Retina (tissue), 1 donor: ENCODE measurements around the gene PFDN6.
A peak's percentile ranks its signal among the peaks of the same experiment; 100 is the strongest.
"Not testable (repeated sequence)": the region's sequence is repeated elsewhere in the genome, so short reads cannot be mapped to it uniquely, and the experiment has no call there.

Experiments used
- DNase-seq: peaks from one replicate; pipeline ENCODE4 v3.0.0-alpha.2; 2016

The PFDN6 gene

DNA sequence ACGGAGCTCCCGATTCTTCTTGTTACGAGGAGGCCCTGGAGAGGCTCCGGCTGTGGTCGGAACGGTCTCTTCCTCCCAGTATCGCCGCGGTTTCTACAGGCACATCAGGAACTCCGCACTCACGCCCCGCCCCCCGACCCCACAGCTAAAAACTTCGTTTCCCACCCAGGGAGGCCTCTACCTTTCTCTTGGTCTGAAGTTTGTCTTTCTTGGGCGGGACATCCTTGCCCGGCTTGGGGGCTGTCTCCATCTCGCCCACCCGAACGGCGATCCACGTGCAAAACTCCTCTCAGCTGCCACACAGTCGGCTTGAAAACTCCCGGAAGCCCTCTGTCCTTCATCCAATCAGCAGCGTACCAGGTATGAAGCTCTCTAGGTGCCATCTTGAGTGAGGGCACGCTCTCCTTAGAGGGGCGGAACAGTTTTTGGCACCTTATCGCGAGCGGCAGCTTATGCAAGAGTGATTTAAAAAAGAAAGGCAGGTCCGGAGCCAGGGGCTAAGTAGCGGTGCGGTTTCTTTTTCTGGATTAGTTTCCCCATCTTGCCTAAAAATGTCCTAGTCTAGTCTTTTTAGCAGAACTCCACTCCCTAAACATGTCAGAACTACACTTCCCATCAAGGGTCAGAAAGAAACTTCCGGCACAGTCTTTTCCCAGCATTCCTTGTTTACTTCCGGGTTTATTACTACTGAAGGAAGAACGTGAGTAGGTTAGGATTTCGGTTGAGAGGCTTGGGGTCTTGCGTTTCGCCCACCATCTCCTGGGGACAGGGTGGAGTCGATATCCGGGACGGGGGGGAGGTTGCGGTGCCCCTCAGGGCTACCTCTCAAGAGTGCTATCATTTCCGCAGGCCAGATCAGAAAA, at the start of gene PFDN6, which contains the start of gene WDR46:
PFDN6 (plus strand) TSS at position 681 of the 863 bp plus-strand sequence. CDS start 256 bp downstream, outside the sequence.
WDR46 (minus strand) TSS at position 319 of the 863 bp plus-strand sequence; CDS start at position 250, 69 bp downstream.
- DNase-seq: peak; percentile 99

DNA sequence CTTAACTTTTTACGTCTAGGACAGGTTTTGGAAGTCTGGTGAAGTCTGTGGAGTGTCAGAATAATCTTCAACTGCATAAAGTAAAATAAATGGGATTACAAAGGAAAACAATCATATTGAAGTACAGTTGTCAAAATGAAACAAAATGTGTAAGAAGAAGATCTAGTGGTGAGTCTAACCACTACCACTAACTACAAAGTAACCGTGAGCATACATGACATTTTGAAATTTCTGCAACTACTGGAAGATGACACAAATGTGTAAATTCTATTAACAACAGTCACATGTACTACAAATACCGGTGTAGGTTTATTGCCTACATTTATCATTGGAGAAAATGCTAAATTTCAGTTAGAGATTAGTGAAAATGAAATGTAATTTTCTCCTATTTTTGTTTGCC, 47.4 kb upstream of the PFDN6 start:
- no peak for DNase-seq

DNA sequence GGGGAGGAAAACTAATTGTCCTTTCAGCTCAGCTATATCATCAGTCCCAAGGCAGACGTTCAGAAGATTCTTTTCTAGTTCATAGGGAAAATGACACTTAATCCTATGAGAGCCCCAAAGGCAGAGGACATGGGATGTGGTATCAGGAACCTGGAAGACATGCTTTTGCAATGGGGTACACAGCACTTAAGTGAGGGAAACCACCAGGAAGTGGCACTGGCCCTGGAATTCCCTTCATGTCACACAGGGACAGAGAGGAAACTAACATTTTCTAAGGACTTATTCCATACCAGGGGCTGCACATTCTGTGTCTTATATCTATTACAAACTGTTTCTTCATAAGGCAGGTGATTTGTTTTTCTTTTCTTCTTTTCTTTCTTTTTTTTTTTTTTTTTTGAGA, 45.9 kb upstream of the PFDN6 start:
- DNase-seq: no peak

- DNase-seq: peak; percentile 94
Observed at GRCh38 chr6:33247977-33248642, 41.3 kb upstream of the PFDN6 start.

- no peak for DNase-seq
Observed at GRCh38 chr6:33248643-33248931, 40.8 kb upstream of the PFDN6 start.

DNA sequence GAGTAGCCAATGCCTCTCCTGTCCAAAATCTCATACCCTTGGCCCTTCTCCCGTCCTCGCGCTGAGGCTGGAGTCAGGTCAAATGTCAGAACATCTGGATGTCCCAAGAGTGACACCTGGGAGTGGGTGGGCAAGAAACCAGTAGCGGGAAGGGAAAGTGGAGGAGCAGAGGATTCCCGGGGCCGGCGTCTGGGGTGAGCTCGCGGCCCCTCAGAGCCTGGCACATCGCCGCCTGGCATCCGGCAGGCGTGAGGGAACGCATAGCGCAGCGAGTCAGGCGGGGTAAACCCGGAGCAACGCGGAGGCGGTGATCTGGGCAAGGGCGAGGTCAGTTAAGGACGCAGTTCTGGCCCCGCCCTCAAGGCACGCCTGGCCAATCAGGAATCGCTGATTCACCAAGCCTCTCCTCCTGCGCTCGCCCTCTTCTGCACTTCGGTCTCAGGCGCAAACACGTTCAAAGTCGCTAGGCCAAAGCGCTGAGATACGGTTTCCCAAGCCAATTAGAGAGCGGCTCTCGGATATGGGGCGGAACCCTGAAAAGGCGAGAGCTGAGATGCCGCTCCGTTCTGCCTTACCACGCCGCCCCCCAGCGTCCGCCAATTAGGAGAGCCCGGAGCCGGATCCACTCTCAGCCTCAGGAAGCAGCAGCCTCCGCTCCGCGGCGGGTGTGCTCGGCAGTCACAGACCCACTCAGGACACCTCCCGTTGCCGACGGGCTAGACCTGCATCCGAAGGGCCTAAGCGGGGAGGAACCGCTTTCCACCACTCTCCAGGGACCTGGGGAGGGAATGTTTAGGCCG, 40.3 kb upstream of the PFDN6 start:
- peak; percentile 96 for DNase-seq

DNA sequence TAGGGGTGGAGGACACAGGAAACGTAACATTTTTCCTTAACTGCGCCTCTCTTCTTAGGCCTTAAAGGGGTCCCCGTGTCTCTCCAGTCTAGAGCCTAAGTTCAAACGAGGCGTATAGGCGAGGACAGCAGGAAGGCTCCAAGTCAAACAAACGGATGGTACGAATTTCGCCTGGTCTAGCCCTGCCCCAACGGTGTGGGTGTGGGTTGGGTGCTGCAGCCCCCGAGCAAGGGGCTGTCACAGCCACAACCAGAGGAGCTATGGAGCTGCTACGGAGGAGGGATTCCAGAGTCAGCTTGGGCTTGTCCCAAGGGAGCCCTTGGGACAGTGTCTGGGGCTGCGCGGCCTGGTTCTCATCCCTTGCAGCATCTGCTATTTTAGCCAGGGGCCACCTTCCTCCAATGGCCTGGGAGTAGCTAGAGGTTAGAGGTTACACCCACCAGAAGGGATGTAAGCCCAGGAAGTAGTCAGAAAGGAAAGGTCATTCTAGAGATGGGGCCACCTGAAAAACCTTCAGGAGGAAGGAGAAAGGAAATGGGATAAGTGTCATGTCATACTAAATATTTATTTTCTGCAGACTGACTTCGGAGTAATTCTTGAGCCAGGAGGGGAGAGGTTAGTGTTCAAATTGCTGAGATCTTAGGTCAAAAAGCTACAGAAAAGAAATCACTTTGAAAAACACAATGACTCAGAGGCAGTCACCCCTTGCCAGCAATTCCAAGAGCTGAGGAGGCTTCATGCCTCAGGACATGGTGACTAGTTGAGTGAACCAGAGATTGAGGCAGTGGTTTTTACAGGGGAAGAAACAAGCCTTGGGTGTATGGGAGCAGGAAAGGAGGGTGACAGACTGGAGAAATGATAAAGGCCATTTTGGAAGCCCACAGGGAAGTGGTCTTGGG, 39.4 kb upstream of the PFDN6 start:
- no peak for DNase-seq

DNA sequence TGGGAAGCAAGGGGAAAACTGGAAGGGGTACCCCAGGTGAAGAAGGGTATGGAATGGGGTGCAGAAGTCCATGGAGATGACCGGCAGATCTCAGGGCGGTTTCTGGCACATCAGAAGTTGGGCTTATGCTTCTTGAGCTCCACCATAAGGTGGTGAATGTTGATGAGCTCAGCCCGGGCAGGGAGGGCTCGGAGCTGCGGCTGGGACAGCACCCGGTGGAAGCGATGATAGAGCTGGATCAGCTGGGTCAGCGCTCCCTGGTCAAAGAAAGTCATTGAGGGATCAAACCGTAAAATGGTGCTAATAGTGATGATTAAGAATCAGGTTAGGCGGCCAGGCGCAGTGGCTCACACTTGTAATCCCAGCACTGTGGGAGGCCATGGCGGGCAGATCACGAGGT, 38.7 kb upstream of the PFDN6 start:
- no peak for DNase-seq

DNA sequence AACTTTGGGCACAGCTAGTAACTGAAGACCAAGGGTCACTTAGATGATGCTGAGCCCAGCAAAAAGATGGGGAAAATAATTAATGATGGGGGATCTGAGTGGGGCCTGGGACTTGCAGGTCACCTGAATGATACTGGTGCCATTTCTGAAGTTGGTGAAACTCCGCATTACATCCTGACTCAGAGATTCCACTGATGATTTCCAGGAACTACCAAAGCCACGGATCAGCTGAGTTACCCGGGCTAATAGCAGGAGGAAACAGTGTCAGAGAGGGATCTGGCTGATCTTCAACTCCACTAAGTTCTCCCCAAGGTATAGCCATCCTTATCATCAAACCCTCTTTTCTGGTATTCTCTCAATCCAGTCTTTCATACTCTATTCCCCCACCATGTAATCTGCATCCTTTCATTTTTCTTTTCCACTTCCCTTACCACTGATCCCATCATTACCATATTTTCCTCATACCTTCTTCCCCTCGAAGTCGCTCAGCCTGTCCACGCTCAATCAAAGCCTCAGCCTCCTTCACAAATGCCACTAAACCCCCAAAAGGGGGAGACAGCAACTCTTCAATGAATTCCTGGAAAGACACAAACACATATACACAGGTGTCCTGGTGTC, 37.9 kb upstream of the PFDN6 start:
- no peak for DNase-seq

DNA sequence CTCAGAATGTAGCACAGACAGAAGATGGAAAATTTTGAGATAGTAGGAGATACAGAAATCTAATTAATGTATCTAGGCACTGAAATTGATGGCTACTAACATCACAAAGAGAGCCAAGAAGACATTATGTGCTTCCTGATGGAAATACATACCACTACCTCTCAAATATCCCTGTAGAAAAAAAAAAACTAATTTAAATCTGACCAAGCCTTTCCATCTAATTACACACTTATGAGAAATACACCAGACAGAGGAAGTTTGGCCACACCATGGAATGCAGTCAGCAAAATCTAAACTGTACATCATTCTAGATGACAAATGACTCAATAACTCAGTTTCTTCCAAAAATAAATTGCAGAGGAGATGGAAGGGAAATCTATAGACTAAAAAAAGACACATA, 36.6 kb upstream of the PFDN6 start:
- DNase-seq: no peak

DNA sequence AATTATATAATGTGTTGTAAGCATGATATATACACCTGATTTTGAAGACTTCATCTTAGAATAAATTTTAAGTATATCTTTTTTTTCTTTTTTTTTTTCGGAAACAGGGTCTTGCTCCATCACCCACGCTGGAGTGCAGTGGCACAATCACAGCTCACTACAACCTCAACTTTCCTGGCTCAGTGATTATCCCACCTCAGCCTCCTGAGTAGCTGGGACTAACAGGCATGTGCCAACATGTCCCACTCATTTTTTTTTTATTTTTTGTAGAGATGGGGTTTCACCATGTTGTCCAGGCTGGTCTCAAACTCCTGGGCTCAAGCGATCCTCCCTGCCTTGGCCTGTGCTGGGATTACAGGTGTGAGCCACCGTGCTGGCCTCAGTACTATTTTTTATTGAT, 34.8 kb upstream of the PFDN6 start:
- DNase-seq: no peak

DNA sequence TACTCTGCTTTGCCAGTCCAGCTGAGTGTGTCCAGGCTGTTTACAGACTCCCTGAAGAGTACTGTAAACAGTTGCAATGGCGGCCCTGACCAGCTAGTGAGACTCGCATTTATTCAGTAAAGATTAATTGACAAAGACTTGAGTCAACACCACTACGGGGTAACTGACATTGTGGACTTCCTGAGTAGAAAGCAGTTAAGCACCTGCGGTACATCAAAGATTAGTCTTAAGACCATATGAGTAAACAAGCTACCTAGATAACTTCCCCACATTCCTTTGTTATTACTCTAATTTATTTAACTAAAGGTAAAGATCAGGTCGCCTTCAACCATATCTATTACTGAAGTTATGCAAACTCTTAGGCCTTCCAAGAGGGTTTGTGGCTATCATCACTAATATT, 30.4 kb upstream of the PFDN6 start:
- no peak for DNase-seq

- DNase-seq: not testable (repeated sequence)
Observed at GRCh38 chr6:33262490-33262889, 26.9 kb upstream of the PFDN6 start.

GRCh38 chr6:33264015-33264414, 25.4 kb upstream of the PFDN6 start:
- DNase-seq: no peak

GRCh38 chr6:33271117-33271467, 18.3 kb upstream of the PFDN6 start:
- no peak for DNase-seq

DNA sequence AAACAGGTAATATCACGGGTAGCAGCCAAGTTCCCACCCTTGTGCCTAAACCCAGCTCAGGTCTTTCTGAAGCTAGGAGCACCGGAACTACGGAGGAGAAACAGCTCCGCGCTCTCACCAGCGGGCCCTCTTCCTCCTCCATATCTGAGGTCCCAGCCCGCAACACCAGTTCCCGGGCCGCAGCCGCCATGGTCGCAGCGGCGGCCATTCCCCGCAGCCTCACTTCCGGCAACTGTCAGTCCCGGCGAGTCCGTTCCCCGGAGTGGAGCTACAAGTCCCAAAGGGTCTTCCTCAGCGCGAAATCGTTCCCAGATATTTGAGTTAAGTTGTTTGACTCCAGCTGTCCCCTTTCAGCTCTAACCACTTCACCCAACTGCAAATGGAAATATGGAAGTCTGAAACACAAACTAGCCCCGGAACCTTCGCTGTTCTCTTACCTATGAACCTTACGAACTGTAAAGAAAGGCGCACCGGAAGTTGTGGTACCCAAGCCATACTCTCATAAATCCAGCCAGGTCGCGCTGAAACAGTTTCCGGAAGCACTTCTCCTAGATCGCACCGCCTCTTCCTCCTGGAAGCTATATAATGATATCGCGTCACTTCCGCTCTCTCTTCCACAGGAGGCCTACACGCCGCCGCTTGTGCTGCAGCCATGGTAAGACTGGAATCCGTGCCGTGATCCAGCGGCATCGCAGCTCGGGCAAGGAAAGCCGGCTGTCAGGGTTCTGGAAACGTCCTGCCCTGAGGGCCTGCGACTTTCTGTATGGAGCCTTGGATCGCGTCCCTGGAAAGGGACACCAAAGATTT, 17.7 kb upstream of the PFDN6 start, which contains the start of the genes RPS18 and VPS52:
RPS18 (plus strand) TSS at position 608 of the 807 bp plus-strand sequence; CDS start at position 653, 45 bp downstream.
VPS52 (minus strand) TSS at position 409 of the 807 bp plus-strand sequence; CDS start at position 208, 201 bp downstream.
- DNase-seq: peak; percentile 97

DNA sequence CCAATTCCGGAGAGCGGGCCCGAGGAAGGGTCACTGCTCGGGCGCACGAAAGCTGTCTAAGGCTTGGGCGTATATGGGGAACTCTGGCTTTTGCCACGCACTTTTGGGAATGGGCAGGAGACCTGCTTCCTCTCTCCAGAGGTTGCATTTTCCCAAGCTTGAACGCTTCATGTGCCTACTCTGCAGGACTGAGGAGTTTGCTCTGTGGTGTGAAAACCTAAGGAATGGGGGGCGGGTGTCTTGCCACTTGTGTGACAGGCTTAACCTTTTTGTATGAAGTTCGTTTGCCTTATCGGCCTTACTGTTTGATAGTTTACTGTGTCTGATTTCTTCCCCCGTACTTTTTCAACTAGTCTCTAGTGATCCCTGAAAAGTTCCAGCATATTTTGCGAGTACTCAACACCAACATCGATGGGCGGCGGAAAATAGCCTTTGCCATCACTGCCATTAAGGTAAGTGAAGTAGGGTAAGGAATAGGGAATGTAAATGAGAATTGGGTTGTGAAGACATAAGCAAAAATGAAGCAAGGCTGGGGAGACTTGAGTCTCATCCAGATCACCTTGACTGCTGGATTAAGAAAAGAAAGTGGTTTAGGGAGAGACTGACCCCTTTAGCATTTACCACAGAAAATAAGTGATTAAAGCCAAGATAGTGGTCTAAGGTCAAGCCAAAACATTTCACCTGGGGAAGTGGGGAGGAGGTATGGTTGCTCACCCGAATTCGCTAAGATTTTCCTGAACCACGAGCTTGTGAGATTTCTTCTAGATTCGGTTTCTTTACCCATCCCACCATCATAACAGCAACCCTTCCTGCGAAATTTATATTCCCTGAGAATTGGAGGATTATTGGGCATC, 16.9 kb upstream of the PFDN6 start:
- no peak for DNase-seq

GRCh38 chr6:33273129-33273923, 16.1 kb upstream of the PFDN6 start:
- no peak for DNase-seq
